ENCODE measurements around the gene QPCT. TPM values are rescaled to one million over a fixed set of nuclear protein-coding genes. Genes with fewer than 3 reads are reported as not detected.

QPCT gene
- total RNA-seq, 2 experiments from 2014 or later: 3.5 to 52.6 TPM

- Histone ChIP-seq H3K9me2 (ENCODE audit: insufficient read depth, low read length) (no peaks in the 10 kb centered on the region), H3K27ac (ENCODE audit: low read depth, low read length, poor library complexity, severe bottlenecking) (no peak overlapping the region), H4K20me1 (ENCODE audit: insufficient read depth, low read length) (no peaks in the 10 kb centered on the region), H3K79me2 (ENCODE audit: insufficient read depth, low read depth, low read length) (no peaks in the 10 kb centered on the region), H3K4me3 (ENCODE audit: low read depth, low read length, poor library complexity, severe bottlenecking) (no peak overlapping the region), H3K36me3 (ENCODE audit: insufficient read depth, low read length) (no peaks in the 10 kb centered on the region), H3K9me3 (ENCODE audit: low read length) (no peaks in the 10 kb centered on the region), H3K4me2 (ENCODE audit: low read length) (no peak overlapping the region), H3K4me1 (ENCODE audit: insufficient read depth, low read length, poor library complexity, severe bottlenecking) (peaks cover 31% of the 10 kb centered on the region), H2AFZ (ENCODE audit: low read length) (no peak overlapping the region)
- intact Hi-C loops (cut with micrococcal nuclease; ENCODE audit: unreplicated experiment): loop anchor here (5.0 kb wide), 4 partner anchors 123 to 878 kb away; no protein-coding TSS in a partner anchor
- no peak for DNase-seq (ENCODE audit: low spot score)
- no TSS peak for BruUV-seq (replicated peaks)
- ChIA-PET CTCF (ENCODE audit: unreplicated experiment) (no interaction called here), POLR2A (interaction anchor here (0.6 to 2.4 kb wide), 2 partner anchors 11 to 139 kb away, joined by 5 to 8 read pairs; no protein-coding TSS in a partner anchor)
- TF ChIP-seq EZH2phosphoT487 (IDR thresholded peaks at IDR 0.05; ENCODE audit: borderline replicate concordance, low read depth, low read length): no peak
- TF ChIP-seq CTCF (conservative IDR thresholded peaks at IDR 0.05; ENCODE audit: low read length): no peak
Observed at GRCh38 chr2:37398990-37399389, 54.6 kb downstream of the QPCT start.

GRCh38 chr2:37400041-37400440 is 55.6 kb downstream of the QPCT start:
- Histone ChIP-seq H3K27ac (ENCODE audit: low read depth, low read length, poor library complexity, severe bottlenecking) (no peak overlapping the region), H3K4me3 (ENCODE audit: low read depth, low read length, poor library complexity, severe bottlenecking) (no peak overlapping the region), H3K79me2 (ENCODE audit: insufficient read depth, low read depth, low read length) (no peaks in the 10 kb centered on the region), H3K9me3 (ENCODE audit: low read length) (no peaks in the 10 kb centered on the region), H3K4me2 (ENCODE audit: low read length) (no peak overlapping the region), H4K20me1 (ENCODE audit: insufficient read depth, low read length) (no peaks in the 10 kb centered on the region), H3K4me1 (ENCODE audit: insufficient read depth, low read length, poor library complexity, severe bottlenecking) (peaks cover 21% of the 10 kb centered on the region), H3K36me3 (ENCODE audit: insufficient read depth, low read length) (no peaks in the 10 kb centered on the region), H2AFZ (ENCODE audit: low read length) (no peak overlapping the region), H3K9me2 (ENCODE audit: insufficient read depth, low read length) (no peaks in the 10 kb centered on the region)
- intact Hi-C loops (cut with micrococcal nuclease; ENCODE audit: unreplicated experiment): no loop called here
- DNase-seq (ENCODE audit: low spot score): no peak
- no TSS peak for BruUV-seq (replicated peaks)
- POLR2A ChIA-PET: interaction anchor here (0.9 to 2.4 kb wide), 5 partner anchors 9 to 83 kb away, joined by 3 to 8 read pairs (median 4); no protein-coding TSS in a partner anchor
- no peak for TF ChIP-seq CTCF (conservative IDR thresholded peaks at IDR 0.05; ENCODE audit: low read length)
- no peak for TF ChIP-seq EZH2phosphoT487 (IDR thresholded peaks at IDR 0.05; ENCODE audit: borderline replicate concordance, low read depth, low read length)
- CTCF ChIA-PET (ENCODE audit: unreplicated experiment): no interaction called here

DNA sequence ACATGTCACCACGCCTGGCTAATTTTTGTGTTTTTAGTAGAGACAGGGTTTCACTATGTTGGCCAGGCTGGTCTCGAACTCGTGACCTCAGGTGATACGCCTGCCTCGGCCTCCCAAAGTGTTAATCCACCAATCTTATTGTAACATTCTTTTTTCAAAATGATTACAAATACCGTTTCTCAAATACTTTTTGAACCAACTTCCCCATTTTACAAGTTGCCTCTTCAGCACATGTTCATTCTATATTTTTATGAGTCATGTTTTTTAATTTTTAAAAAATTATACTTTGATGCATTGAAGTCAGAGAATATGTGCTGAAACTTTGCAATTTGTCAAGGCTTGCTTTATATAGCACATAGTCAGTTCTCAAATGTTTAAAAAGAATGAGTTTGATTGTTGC is 58.2 kb downstream of the QPCT start:
- H3K79me2 ChIP-seq (ENCODE audit: insufficient read depth, low read depth, low read length): no peaks in the 10 kb centered on the region
- H3K36me3 ChIP-seq (ENCODE audit: insufficient read depth, low read length): no peaks in the 10 kb centered on the region
- BruUV-seq (replicated peaks): no TSS peak
- no peak overlapping the region for H2AFZ ChIP-seq (ENCODE audit: low read length)
- POLR2A ChIA-PET: interaction anchor here (1.0 kb wide), 1 partner anchor 9 kb away, joined by 3 read pairs; no protein-coding TSS in a partner anchor
- H3K9me2 ChIP-seq (ENCODE audit: insufficient read depth, low read length): no peaks in the 10 kb centered on the region
- H3K4me1 ChIP-seq (ENCODE audit: insufficient read depth, low read length, poor library complexity, severe bottlenecking): peaks cover 1% of the 10 kb centered on the region
- no peak overlapping the region for H3K27ac ChIP-seq (ENCODE audit: low read depth, low read length, poor library complexity, severe bottlenecking)
- no peaks in the 10 kb centered on the region for H3K9me3 ChIP-seq (ENCODE audit: low read length)
- H3K4me2 ChIP-seq (ENCODE audit: low read length): no peak overlapping the region
- H4K20me1 ChIP-seq (ENCODE audit: insufficient read depth, low read length): no peaks in the 10 kb centered on the region
- no peak for TF ChIP-seq CTCF (conservative IDR thresholded peaks at IDR 0.05; ENCODE audit: low read length)
- CTCF ChIA-PET (ENCODE audit: unreplicated experiment): no interaction called here
- no peak for DNase-seq (ENCODE audit: low spot score)
- no peak overlapping the region for H3K4me3 ChIP-seq (ENCODE audit: low read depth, low read length, poor library complexity, severe bottlenecking)
- intact Hi-C loops (cut with micrococcal nuclease; ENCODE audit: unreplicated experiment): no loop called here
